IPS-NIHi7 (cell line): ENCODE results near the gene KIFC3.
"Not testable (repeated sequence)": the region's sequence is repeated elsewhere in the genome, so short reads cannot be mapped to it uniquely, and the experiment has no call there.

Experiments
- DNase-seq: peaks from one replicate; pipeline ENCODE4 v3.0.0; 2012; ENCODE audit warnings: mixed read lengths; ENCODE audit errors: extremely low spot score

The KIFC3 gene

GRCh38 chr16:57802341-57803133 is at the start of gene KIFC3:
Gene KIFC3, minus strand, starts transcription at chr16:57802491. Its CDS starts 4,248 bp downstream, at chr16:57798243.
- peak; percentile 55 for DNase-seq

GRCh38 chr16:57848181-57848580 is 45.9 kb upstream of the KIFC3 start:
- DNase-seq: no peak

- not testable (repeated sequence) for DNase-seq
Observed at GRCh38 chr16:57846931-57847330, 44.6 kb upstream of the KIFC3 start.

- DNase-seq: peak; percentile 74
Observed at GRCh38 chr16:57846078-57846697, 43.9 kb upstream of the KIFC3 start.

GRCh38 chr16:57845115-57845514 is 42.8 kb upstream of the KIFC3 start:
- no peak for DNase-seq

GRCh38 chr16:57844416-57845030 is 42.2 kb upstream of the KIFC3 start:
- DNase-seq: no peak

- no peak for DNase-seq
Observed at GRCh38 chr16:57843400-57843799, 41.1 kb upstream of the KIFC3 start.

GRCh38 chr16:57842601-57843000 is 40.3 kb upstream of the KIFC3 start:
- DNase-seq: no peak

GRCh38 chr16:57840833-57841232 is 38.5 kb upstream of the KIFC3 start:
- DNase-seq: no peak

GRCh38 chr16:57838161-57838560 is 35.9 kb upstream of the KIFC3 start:
- DNase-seq: no peak

- no peak for DNase-seq
Observed at GRCh38 chr16:57837305-57838125, 35.2 kb upstream of the KIFC3 start.

GRCh38 chr16:57835439-57835838 is 33.1 kb upstream of the KIFC3 start:
- not testable (repeated sequence) for DNase-seq

GRCh38 chr16:57834936-57835335 is 32.6 kb upstream of the KIFC3 start:
- DNase-seq: peak; percentile 61

GRCh38 chr16:57830890-57831484 is 28.7 kb upstream of the KIFC3 start:
- DNase-seq: no peak

GRCh38 chr16:57829969-57830360 is 27.7 kb upstream of the KIFC3 start:
- DNase-seq: no peak

- peak; percentile 52 for DNase-seq
Observed at GRCh38 chr16:57828272-57829161, 26.2 kb upstream of the KIFC3 start.

- no peak for DNase-seq
Observed at GRCh38 chr16:57826706-57827625, 24.7 kb upstream of the KIFC3 start.

GRCh38 chr16:57826052-57826451 is 23.8 kb upstream of the KIFC3 start:
- DNase-seq: no peak

- no peak for DNase-seq
Observed at GRCh38 chr16:57825298-57826044, 23.2 kb upstream of the KIFC3 start.
